Gastrocnemius medialis (tissue), 4 donors: ENCODE data around the gene MRPS16. TPM values are rescaled to one million over a fixed set of nuclear protein-coding genes. Genes with fewer than 3 reads are reported as not detected.

Experiments used
- ATAC-seq, 2 donors: fragments of 150-250 bp; one replicate each; pipeline ENCODE4 v1.9.1; 2016
- DNase-seq, 2 donors: peaks; one replicate each; pipeline ENCODE4 v3.0.0-alpha.2; 2019
- H3K27ac ChIP-seq, 4 donors: fragments of 200-600 bp; sonication (generic); 1 replicate in 1 of 4; 2 replicates in 3 of 4; pipeline ENCODE4 v1.5.1; 2016 to 2018; ENCODE audit warnings: mild to moderate bottlenecking in 2 of 4, moderate library complexity in 1 of 4
- H3K27me3 ChIP-seq, 3 donors: fragments of 200-600 bp; sonication (generic) in 2 of 3; 1 replicate in 1 of 3; 2 replicates in 2 of 3; pipeline versions ENCODE4 v1.5.1 to v1.6.0; 2016 to 2019; ENCODE audit warnings: mild to moderate bottlenecking in 1 of 3, moderate library complexity in 1 of 3
- H3K36me3 ChIP-seq, 2 donors: fragments of 200-600 bp; sonication (generic) in 1 of 2; one replicate each; pipeline ENCODE4 v1.5.1; 2017 to 2018
- H3K4me1 ChIP-seq, 2 donors: fragments of 200-600 bp; sonication (generic) in 1 of 2; one replicate each; pipeline ENCODE4 v1.5.1; 2016 to 2017; ENCODE audit warnings: mild to moderate bottlenecking in 2 of 2
- H3K4me3 ChIP-seq, 4 donors: fragments of 200-600 bp; sonication (generic) in 3 of 4; 1 replicate in 1 of 4; 2 replicates in 3 of 4; pipeline ENCODE4 v1.5.1; 2016 to 2019; ENCODE audit warnings: mild to moderate bottlenecking in 2 of 4
- H3K9me3 ChIP-seq, 3 donors: fragments of 200-600 bp; sonication (generic) in 2 of 3; 1 replicate in 1 of 3; 2 replicates in 2 of 3; pipeline ENCODE4 v1.5.1; 2016 to 2019
- CTCF ChIP-seq, 5 experiments: fragments of 450-650 bp in 3 of 5; fragments of 200-600 bp in 2 of 5; sonication (generic) in 2 of 5; IDR thresholded peaks in 4 of 5; conservative IDR thresholded peaks in 1 of 5; 1 replicate in 4 of 5; 2 replicates in 1 of 5; pipeline ENCODE4 v1.5.1; 2016 to 2019; ENCODE audit warnings: antibody characterized with exemption in 5 of 5, mild to moderate bottlenecking in 3 of 5, moderate library complexity in 3 of 5
- POLR2A ChIP-seq, 2 donors: fragments of 450-650 bp; IDR thresholded peaks; one replicate each; pipeline ENCODE4 v1.6.1; 2017; ENCODE audit warnings: antibody characterized with exemption in 2 of 2, mild to moderate bottlenecking in 2 of 2, moderate library complexity in 2 of 2
- in situ Hi-C, 4 donors: fragments of 200-750 bp; cut with MboI; loops; one replicate each; pipeline versions ENCODE4 v1.15.0 to v1.8.0; 2017; ENCODE audit warnings: low sequenced_read_pairs in 4 of 4
- intact Hi-C: fragments of 100-400 bp; cut with DNase I; formaldehyde crosslinking; loops from one replicate; pipeline ENCODE4 v1.15.1; 2023; ENCODE audit warnings: low total_unique reads
- total RNA-seq, 4 donors: library from RNA; depleted of rRNA; stranded (reverse); fragments of >200 nt; gene quantifications; one replicate each; pipeline versions ENCODE4 v1.1.0 to v1.2.3, GENCODE V29; 2016

The MRPS16 gene
- total RNA-seq, 4 donors from 2014 or later, result 73.2 to 104 (median 79.6) TPM

- no peaks in the 10 kb centered on the region for H3K27me3 ChIP-seq
- no peak for TF ChIP-seq POLR2A (IDR thresholded peaks at IDR 0.05)
- TF ChIP-seq CTCF (IDR thresholded peaks at IDR 0.05 in 4 of 5, conservative IDR thresholded peaks at IDR 0.05 in 1 of 5), result no peak
- ATAC-seq, result no peak
- in situ Hi-C loops (loop anchor here in 1 of 4 donors (25.0 kb wide), 1 partner anchor 385 kb away; the partner anchor contains the start of gene MYOZ1), intact Hi-C loops (loop anchor here (1.0 to 5.0 kb wide), 4 partner anchors 84 to 245 kb away; partner anchors contain the start of genes ANXA7, ECD, FAM149B1 and P4HA1)
- H3K9me3 ChIP-seq, result no peaks in the 10 kb centered on the region
- DNase-seq, result peak in 1 of 2 donors; percentile 25
- peaks cover 0 to 23% of the 10 kb centered on the region in 2 donors for H3K36me3 ChIP-seq
- peak overlapping the region; percentile 78 to 98 (median 88) for H3K4me3 ChIP-seq
- peak overlapping the region; percentile 89 to 99 (median 96) for H3K27ac ChIP-seq
- peaks cover 33% of the 10 kb centered on the region in 2 donors for H3K4me1 ChIP-seq
Observed at GRCh38 chr10:73251683-73252444, 580 bp downstream of the MRPS16 start.

DNA sequence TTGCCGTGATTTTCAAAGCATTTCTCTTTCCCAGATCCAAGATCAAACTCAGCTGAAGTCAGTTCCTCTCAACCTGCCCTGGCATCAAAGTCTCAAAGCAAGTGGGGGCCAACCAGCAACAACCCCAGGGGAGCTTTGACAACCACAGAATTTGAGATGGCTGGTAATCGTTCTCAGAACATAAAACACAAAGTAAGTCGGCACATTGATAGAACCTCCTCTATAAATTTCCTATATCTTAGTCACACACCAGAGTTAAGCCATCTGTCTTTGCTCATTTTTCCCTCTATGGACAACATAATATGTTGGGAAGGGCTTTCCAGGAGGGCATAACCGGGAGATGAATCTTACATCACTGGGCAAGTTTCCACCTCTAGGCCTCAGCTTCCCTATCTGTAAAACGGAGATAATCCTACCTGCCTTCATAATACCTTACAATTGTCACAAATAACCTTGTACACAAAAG is 4.2 kb downstream of the MRPS16 start:
- ATAC-seq (no peak), DNase-seq (no peak)
- Histone ChIP-seq H3K27ac (peak overlapping the region; percentile 83 to 91 (median 87)), H3K9me3 (no peaks in the 10 kb centered on the region), H3K36me3 (peaks cover 0 to 45% of the 10 kb centered on the region in 2 donors), H3K27me3 (no peaks in the 10 kb centered on the region), H3K4me3 (no peak overlapping the region), H3K4me1 (peaks cover 34 to 40% of the 10 kb centered on the region in 2 donors)
- in situ Hi-C loops, result no loop called here
- intact Hi-C loops, result no loop called here
- no peak for TF ChIP-seq CTCF (IDR thresholded peaks at IDR 0.05 in 4 of 5, conservative IDR thresholded peaks at IDR 0.05 in 1 of 5)
- TF ChIP-seq POLR2A (IDR thresholded peaks at IDR 0.05), result no peak

- ATAC-seq (no peak), DNase-seq (no peak)
- H3K27me3 ChIP-seq, result no peaks in the 10 kb centered on the region
- peaks cover 31 to 37% of the 10 kb centered on the region in 2 donors for H3K4me1 ChIP-seq
- H3K36me3 ChIP-seq, result peaks cover 0 to 51% of the 10 kb centered on the region in 2 donors
- in situ Hi-C loops (no loop called here), intact Hi-C loops (no loop called here)
- H3K4me3 ChIP-seq, result peak overlapping the region; percentile 81 to 96 (median 86)
- no peaks in the 10 kb centered on the region for H3K9me3 ChIP-seq
- TF ChIP-seq CTCF (IDR thresholded peaks at IDR 0.05 in 4 of 5, conservative IDR thresholded peaks at IDR 0.05 in 1 of 5) (no peak), POLR2A (IDR thresholded peaks at IDR 0.05) (no peak)
- peak overlapping the region; percentile 83 to 91 (median 87) for H3K27ac ChIP-seq
Observed at GRCh38 chr10:73247509-73248258, 4.8 kb downstream of the MRPS16 start.

- Histone ChIP-seq H3K36me3 (peaks cover 0 to 59% of the 10 kb centered on the region in 2 donors), H3K4me1 (peaks cover 31 to 36% of the 10 kb centered on the region in 2 donors), H3K27me3 (no peaks in the 10 kb centered on the region), H3K4me3 (peak within 1 kb of the TSS; percentile 81 to 96 (median 86)), H3K27ac (peak within 1 kb of the TSS; percentile 83 to 91 (median 87)), H3K9me3 (no peaks in the 10 kb centered on the region)
- in situ Hi-C loops (no loop called here), intact Hi-C loops (no loop called here)
- DNase-seq (peak; percentile 88 to 96), ATAC-seq (peak; percentile 91 to 93)
- TF ChIP-seq POLR2A (IDR thresholded peaks at IDR 0.05) (peak; percentile 86 to 95), CTCF (IDR thresholded peaks at IDR 0.05 in 4 of 5, conservative IDR thresholded peaks at IDR 0.05 in 1 of 5) (peak in 2 of 5 experiments; percentile 17 to 45)
Observed at GRCh38 chr10:73246646-73247508, 5.6 kb downstream of the MRPS16 start, which contains the start of gene DNAJC9. Gene DNAJC9 (minus strand): TSS chr10:73247255. CDS start chr10:73247189, 66 bp downstream.
